ENCODE results near the gene RTL10.

Gene RTL10

GRCh38 chr22:19848298-19849224 is 6.1 kb downstream of the RTL10 start:
- H3K4me1 Mint-ChIP-seq (ENCODE audit: low read depth) = peaks cover 47% of the 10 kb centered on the region
- H3K27me3 Mint-ChIP-seq = no peaks in the 10 kb centered on the region
- no peak overlapping the region for H3K4me3 Mint-ChIP-seq
- no peaks in the 10 kb centered on the region for H3K9me3 Mint-ChIP-seq
- H3K27ac Mint-ChIP-seq = no peak overlapping the region
- H3K36me3 Mint-ChIP-seq (ENCODE audit: low read depth) = peaks cover 46% of the 10 kb centered on the region

GRCh38 chr22:19847345-19847632 is 7.4 kb downstream of the RTL10 start:
- no peaks in the 10 kb centered on the region for H3K27me3 Mint-ChIP-seq
- H3K4me3 Mint-ChIP-seq = no peak overlapping the region
- H3K27ac Mint-ChIP-seq = no peak overlapping the region
- peaks cover 37% of the 10 kb centered on the region for H3K36me3 Mint-ChIP-seq (ENCODE audit: low read depth)
- H3K9me3 Mint-ChIP-seq = no peaks in the 10 kb centered on the region
- peaks cover 35% of the 10 kb centered on the region for H3K4me1 Mint-ChIP-seq (ENCODE audit: low read depth)

GRCh38 chr22:19846620-19847344 is 7.9 kb downstream of the RTL10 start:
- Mint-ChIP-seq H3K27ac (no peak overlapping the region), H3K36me3 (ENCODE audit: low read depth) (peaks cover 32% of the 10 kb centered on the region), H3K27me3 (no peaks in the 10 kb centered on the region), H3K4me3 (no peak overlapping the region), H3K4me1 (ENCODE audit: low read depth) (peaks cover 31% of the 10 kb centered on the region), H3K9me3 (no peaks in the 10 kb centered on the region)

GRCh38 chr22:19845054-19845722 is 9.5 kb downstream of the RTL10 start:
- H3K36me3 Mint-ChIP-seq (ENCODE audit: low read depth) = peaks cover 20% of the 10 kb centered on the region
- H3K27ac Mint-ChIP-seq = no peak overlapping the region
- no peaks in the 10 kb centered on the region for H3K9me3 Mint-ChIP-seq
- no peak overlapping the region for H3K4me3 Mint-ChIP-seq
- peaks cover 29% of the 10 kb centered on the region for H3K4me1 Mint-ChIP-seq (ENCODE audit: low read depth)
- no peaks in the 10 kb centered on the region for H3K27me3 Mint-ChIP-seq

GRCh38 chr22:19844377-19845053 is 10.2 kb downstream of the RTL10 start:
- no peaks in the 10 kb centered on the region for H3K9me3 Mint-ChIP-seq
- H3K4me3 Mint-ChIP-seq = peak overlapping the region; percentile 20
- no peak overlapping the region for H3K27ac Mint-ChIP-seq
- no peaks in the 10 kb centered on the region for H3K27me3 Mint-ChIP-seq
- peaks cover 14% of the 10 kb centered on the region for H3K36me3 Mint-ChIP-seq (ENCODE audit: low read depth)
- H3K4me1 Mint-ChIP-seq (ENCODE audit: low read depth) = peaks cover 22% of the 10 kb centered on the region

- H3K27me3 Mint-ChIP-seq = no peaks in the 10 kb centered on the region
- H3K27ac Mint-ChIP-seq = no peak overlapping the region
- H3K36me3 Mint-ChIP-seq (ENCODE audit: low read depth) = peaks cover 12% of the 10 kb centered on the region
- H3K9me3 Mint-ChIP-seq = no peaks in the 10 kb centered on the region
- H3K4me3 Mint-ChIP-seq = no peak overlapping the region
- H3K4me1 Mint-ChIP-seq (ENCODE audit: low read depth) = peaks cover 20% of the 10 kb centered on the region
These were observed 10.8 kb downstream of the RTL10 start for GRCh38 chr22:19843857-19844376.

- no peak overlapping the region for H3K27ac Mint-ChIP-seq
These were observed 11.4 kb downstream of the RTL10 start for GRCh38 chr22:19843107-19843856.

GRCh38 chr22:19842393-19843106 is 12.1 kb downstream of the RTL10 start:
- Mint-ChIP-seq H3K27me3 (no peaks in the 10 kb centered on the region), H3K27ac (no peak overlapping the region), H3K4me3 (no peak overlapping the region), H3K9me3 (no peaks in the 10 kb centered on the region), H3K36me3 (ENCODE audit: low read depth) (peaks cover 8% of the 10 kb centered on the region), H3K4me1 (ENCODE audit: low read depth) (peaks cover 17% of the 10 kb centered on the region)

More at GRCh38 chr22:19843107-19843856, 11.4 kb downstream of the RTL10 start:
- Mint-ChIP-seq H3K36me3 (ENCODE audit: low read depth) (peaks cover 8% of the 10 kb centered on the region), H3K4me3 (no peak overlapping the region), H3K9me3 (no peaks in the 10 kb centered on the region), H3K27me3 (no peaks in the 10 kb centered on the region), H3K4me1 (ENCODE audit: low read depth) (peaks cover 14% of the 10 kb centered on the region)

- H3K36me3 Mint-ChIP-seq (ENCODE audit: low read depth) = peaks cover 7% of the 10 kb centered on the region
- no peak overlapping the region for H3K4me3 Mint-ChIP-seq
- no peaks in the 10 kb centered on the region for H3K27me3 Mint-ChIP-seq
- H3K9me3 Mint-ChIP-seq = no peaks in the 10 kb centered on the region
- H3K27ac Mint-ChIP-seq = no peak overlapping the region
- H3K4me1 Mint-ChIP-seq (ENCODE audit: low read depth) = peaks cover 19% of the 10 kb centered on the region
These were observed 12.9 kb downstream of the RTL10 start for GRCh38 chr22:19841641-19842392.

GRCh38 chr22:19840955-19841640 is 13.6 kb downstream of the RTL10 start:
- Mint-ChIP-seq H3K4me1 (ENCODE audit: low read depth) (peaks cover 19% of the 10 kb centered on the region), H3K27ac (no peak overlapping the region), H3K27me3 (no peaks in the 10 kb centered on the region), H3K36me3 (ENCODE audit: low read depth) (peaks cover 13% of the 10 kb centered on the region), H3K9me3 (no peaks in the 10 kb centered on the region), H3K4me3 (no peak overlapping the region)

- no peaks in the 10 kb centered on the region for H3K9me3 Mint-ChIP-seq
- H3K4me3 Mint-ChIP-seq = no peak overlapping the region
- no peak overlapping the region for H3K27ac Mint-ChIP-seq
- peaks cover 13% of the 10 kb centered on the region for H3K36me3 Mint-ChIP-seq (ENCODE audit: low read depth)
- peaks cover 15% of the 10 kb centered on the region for H3K4me1 Mint-ChIP-seq (ENCODE audit: low read depth)
- H3K27me3 Mint-ChIP-seq = no peaks in the 10 kb centered on the region
These were observed 14.6 kb downstream of the RTL10 start for GRCh38 chr22:19840059-19840458.

- Mint-ChIP-seq H3K9me3 (no peaks in the 10 kb centered on the region), H3K36me3 (ENCODE audit: low read depth) (peaks cover 13% of the 10 kb centered on the region), H3K4me1 (ENCODE audit: low read depth) (peaks cover 17% of the 10 kb centered on the region), H3K27ac (no peak overlapping the region), H3K4me3 (no peak overlapping the region), H3K27me3 (no peaks in the 10 kb centered on the region)
These were observed 16.8 kb downstream of the RTL10 start for GRCh38 chr22:19837915-19838314.

Measured in stimulated activated naive CD8-positive, alpha-beta T cell treated with anti-CD3 and anti-CD28 coated beads, Interleukin-15, Interleukin-2, amounts not matched to agents 100 ng/mL and 50 ng/mL, for 24 hours (primary cell).